H1 (cell line): ENCODE measurements around the gene CDNF. TPM values are rescaled to one million over a fixed set of nuclear protein-coding genes. Genes with fewer than 3 reads are reported as not detected.

ENCODE experiments used
- CTCF ChIA-PET: fragments of 300-600 bp; sonication (Branson Sonifier 250); formaldehyde crosslinking; loops from one replicate; lab custom pipeline; 2021; ENCODE audit not compliant: partially characterized antibody; lab: Charles Lee
- POLR2A ChIA-PET: fragments of 300-600 bp; sonication (Branson Sonifier 250); formaldehyde crosslinking; loops from one replicate; lab custom pipeline; 2021; ENCODE audit warnings: inconsistent platforms; ENCODE audit not compliant: partially characterized antibody; lab: Charles Lee
- DNase-seq, 2 experiments: peaks; one replicate each; pipeline versions ENCODE4 v3.0.0 to v3.0.0-alpha.2; 2010 to 2022; ENCODE audit warnings: low spot score in 2 of 2, low read depth in 1 of 2, mixed read lengths in 1 of 2
- FAIRE-seq: peaks from 2 replicates; lab custom pipeline; 2011; peaks lifted over from hg19 to GRCh38; lab: Jason Lieb, UNC
- H2AFZ ChIP-seq: 2 replicates; pipeline ENCODE4 v1.8.1; 2012; ENCODE audit warnings: low read length, inconsistent platforms
- H2AK5ac ChIP-seq: 2 replicates; pipeline ENCODE4 v1.6.1; 2013; ENCODE audit warnings: low read depth, low read length
- H2BK120ac ChIP-seq: replicated peaks from 2 replicates; pipeline ENCODE3; 2013; ENCODE audit warnings: low read depth, low read length, inconsistent platforms
- H2BK12ac ChIP-seq: 2 replicates; pipeline ENCODE4 v1.6.1; 2013; ENCODE audit warnings: low read depth, low read length
- H2BK15ac ChIP-seq: 2 replicates; pipeline ENCODE4 v1.6.1; 2013; ENCODE audit warnings: low read length
- H2BK20ac ChIP-seq: 2 replicates; pipeline ENCODE4 v1.6.1; 2013; ENCODE audit warnings: low read length
- H2BK5ac ChIP-seq: 2 replicates; pipeline ENCODE4 v1.6.1; 2013; ENCODE audit warnings: low read depth, low read length
- H3K14ac ChIP-seq: 2 replicates; pipeline ENCODE4 v1.6.1; 2013; ENCODE audit warnings: inconsistent platforms; ENCODE audit not compliant: insufficient read length
- H3K18ac ChIP-seq: 2 replicates; pipeline ENCODE4 v1.6.1; 2013; ENCODE audit warnings: low read length; ENCODE audit errors: extremely low read depth
- H3K23ac ChIP-seq: 2 replicates; pipeline ENCODE4 v1.6.1; 2013; ENCODE audit warnings: inconsistent platforms; ENCODE audit not compliant: insufficient read length
- H3K23me2 ChIP-seq: 2 replicates; pipeline ENCODE4 v1.6.1; 2013; ENCODE audit warnings: low read depth, low read length
- H3K27ac ChIP-seq: 2 replicates; pipeline ENCODE4 v1.6.1; 2011; ENCODE audit warnings: low read depth, low read length, inconsistent platforms
- H3K27me3 ChIP-seq, 4 experiments: replicated peaks in 1 of 4; 1 replicate in 1 of 4; 2 replicates in 3 of 4; pipeline versions ENCODE4 v1.6.1 to v1.8.1; 2011 to 2013; ENCODE audit warnings: low read length in 3 of 4, mild to moderate bottlenecking in 3 of 4, inconsistent platforms in 2 of 4, mixed read lengths in 2 of 4, moderate library complexity in 1 of 4; ENCODE audit not compliant: control insufficient read depth in 3 of 4, insufficient read depth in 3 of 4; ENCODE audit errors: extremely low read depth in 1 of 4
- H3K36me3 ChIP-seq, 4 experiments: 2 replicates each; pipeline versions ENCODE4 v1.6.1 to v1.8.1; 2011 to 2013; ENCODE audit warnings: mild to moderate bottlenecking in 4 of 4, low read length in 3 of 4, moderate library complexity in 2 of 4, control low read depth in 1 of 4, inconsistent platforms in 1 of 4; ENCODE audit not compliant: insufficient read depth in 4 of 4, control insufficient read depth in 2 of 4
- H3K4ac ChIP-seq: replicated peaks from 2 replicates; pipeline ENCODE3; 2013; ENCODE audit warnings: low read length, low read depth, mixed read lengths, inconsistent platforms; ENCODE audit not compliant: insufficient read length
- H3K4me1 ChIP-seq, 4 experiments: replicated peaks in 1 of 4; 1 replicate in 1 of 4; 2 replicates in 3 of 4; pipeline versions ENCODE4 v1.6.1 to v1.8.1; 2011 to 2013; ENCODE audit warnings: low read length in 3 of 4, inconsistent platforms in 2 of 4, mixed read lengths in 1 of 4; ENCODE audit not compliant: insufficient read depth in 4 of 4, control insufficient read depth in 3 of 4
- H3K4me2 ChIP-seq, 2 experiments: 2 replicates each; pipeline versions ENCODE4 v1.6.1 to v1.8.1; 2011 to 2013; ENCODE audit warnings: low read depth in 2 of 2, low read length in 2 of 2, control low read depth in 1 of 2, inconsistent platforms in 1 of 2, mild to moderate bottlenecking in 1 of 2; ENCODE audit not compliant: insufficient read depth in 1 of 2
- H3K4me3 ChIP-seq, 4 experiments: fragments of 200-600, 300-600 bp in 1 of 4; sonication (generic), shearing (Covaris generic), sonication (Bioruptor Twin) in 1 of 4; 2 replicates each; pipeline versions ENCODE4 v1.5.1 to v1.8.1; 2011 to 2016; ENCODE audit warnings: low read length in 4 of 4, low read depth in 3 of 4, control low read depth in 2 of 4, inconsistent platforms in 2 of 4, mild to moderate bottlenecking in 2 of 4, mixed read lengths in 1 of 4, moderate library complexity in 1 of 4; ENCODE audit not compliant: insufficient read depth in 2 of 4; ENCODE audit errors: extremely low read depth in 1 of 4
- H3K56ac ChIP-seq: replicated peaks from 2 replicates; pipeline ENCODE3; 2013; ENCODE audit warnings: low read depth, mild to moderate bottlenecking, mixed read lengths, low read length, inconsistent platforms; ENCODE audit not compliant: insufficient read length
- H3K79me1 ChIP-seq: 2 replicates; pipeline ENCODE4 v1.6.1; 2013; ENCODE audit warnings: low read depth, low read length, control low read depth
- H3K79me2 ChIP-seq, 2 experiments: 2 replicates each; pipeline versions ENCODE4 v1.6.1 to v1.8.1; 2012 to 2013; ENCODE audit warnings: low read length in 2 of 2, mild to moderate bottlenecking in 2 of 2, inconsistent platforms in 1 of 2; ENCODE audit not compliant: insufficient read depth in 2 of 2, control insufficient read depth in 1 of 2
- H3K9ac ChIP-seq, 4 experiments: replicated peaks in 1 of 4; 1 replicate in 1 of 4; 2 replicates in 3 of 4; pipeline versions ENCODE4 v1.6.1 to v1.8.1; 2011 to 2013; ENCODE audit warnings: low read depth in 3 of 4, low read length in 3 of 4, control low read depth in 2 of 4, mild to moderate bottlenecking in 2 of 4, moderate library complexity in 2 of 4, inconsistent platforms in 1 of 4; ENCODE audit errors: extremely low read depth in 1 of 4
- H3K9me3 ChIP-seq, 2 experiments: 2 replicates each; pipeline versions ENCODE4 v1.6.1 to v1.8.1; 2012 to 2013; ENCODE audit warnings: mild to moderate bottlenecking in 2 of 2, moderate library complexity in 2 of 2, control low read depth in 1 of 2, inconsistent platforms in 1 of 2, low read depth in 1 of 2, low read length in 1 of 2, mixed read lengths in 1 of 2; ENCODE audit not compliant: insufficient read depth in 2 of 2
- H4K20me1 ChIP-seq, 2 experiments: replicated peaks in 1 of 2; 2 replicates each; pipeline versions ENCODE3 to v1.8.1; 2011 to 2013; ENCODE audit warnings: inconsistent platforms in 2 of 2, low read length in 2 of 2, mild to moderate bottlenecking in 1 of 2; ENCODE audit not compliant: insufficient read depth in 2 of 2, control insufficient read depth in 1 of 2
- H4K5ac ChIP-seq: 2 replicates; pipeline ENCODE4 v1.6.1; 2013; ENCODE audit warnings: low read length, low read depth, mixed read lengths, inconsistent platforms; ENCODE audit not compliant: insufficient read length
- H4K8ac ChIP-seq: 2 replicates; pipeline ENCODE4 v1.8.0; 2013; ENCODE audit warnings: mild to moderate bottlenecking, moderate library complexity, low read length, inconsistent platforms; ENCODE audit not compliant: insufficient read depth; ENCODE audit errors: extremely low read depth
- H4K91ac ChIP-seq: replicated peaks from 2 replicates; pipeline ENCODE3; 2013; ENCODE audit warnings: low read length, mixed read lengths, inconsistent platforms; ENCODE audit not compliant: insufficient read length
- ASH2L ChIP-seq: fragments of 200-600, 300-600 bp; sonication (generic); IDR thresholded peaks from one replicate; pipeline ENCODE4 v1.7.1; 2017; ENCODE audit warnings: low read length
- CBX8 ChIP-seq: fragments of 300-800, 300-1000 bp; sonication (generic); IDR thresholded peaks from 2 replicates; pipeline ENCODE4 v1.7.1; 2016; ENCODE audit warnings: low read depth, low read length, borderline replicate concordance
- CHD2 ChIP-seq: IDR thresholded peaks from 2 replicates; pipeline ENCODE4 v1.6.1; 2012; ENCODE audit warnings: low read length, improper control_type of control experiment
- EGR1 ChIP-seq: IDR thresholded peaks from 2 replicates; pipeline ENCODE4 v1.6.1; 2011; ENCODE audit warnings: low read depth, low read length, borderline replicate concordance
- JUN ChIP-seq: IDR thresholded peaks from 2 replicates; pipeline ENCODE4 v1.6.1; 2011; ENCODE audit warnings: low read depth, mild to moderate bottlenecking, improper control_type of control experiment, low read length
- KDM1A ChIP-seq: fragments of 200-600, 300-600 bp; sonication (generic); IDR thresholded peaks from 2 replicates; pipeline ENCODE4 v1.7.1; 2016; ENCODE audit warnings: mild to moderate bottlenecking, low read length, borderline replicate concordance
- SIN3A ChIP-seq, 2 experiments: IDR thresholded peaks in 1 of 2; conservative IDR thresholded peaks in 1 of 2; 2 replicates each; pipeline ENCODE4 v1.6.1; 2011 to 2012; ENCODE audit warnings: low read length in 2 of 2, improper control_type of control experiment in 1 of 2, low read depth in 1 of 2, mild to moderate bottlenecking in 1 of 2
- TBP ChIP-seq: IDR thresholded peaks from 2 replicates; pipeline ENCODE4 v1.6.1; 2011; ENCODE audit warnings: low read depth, low read length, improper control_type of control experiment
- TCF12 ChIP-seq: IDR thresholded peaks from 2 replicates; pipeline ENCODE4 v1.6.1; 2011; ENCODE audit warnings: low read depth, mild to moderate bottlenecking, low read length
- WGBS, 2 experiments: shearing (Covaris generic) in 1 of 2; methylation state at CpG; one replicate each; pipeline versions ENCODE4 v1.1.6 to v1.1.7; 2013 to 2015; ENCODE audit warnings: low lambda C conversion rate in 2 of 2, mixed read lengths in 2 of 2, inconsistent platforms in 1 of 2, low coverage in 1 of 2, missing lambda C conversion rate in 1 of 2; ENCODE audit not compliant: insufficient replicate concordance in 2 of 2, insufficient coverage in 1 of 2, insufficient read length in 1 of 2; ENCODE audit errors: extremely low coverage in 1 of 2, missing lambda C conversion rate in 1 of 2; 5-methylcytosine and 5-hydroxymethylcytosine counted together
- polyA plus RNA-seq, 7 experiments: library from polyadenylated mRNA; depleted of rRNA in 3 of 7; stranded (reverse) in 5 of 7; unstranded in 2 of 7; fragments of >200 nt in 5 of 7; fragments of 200-250 nt in 2 of 7; gene quantifications; 1 replicate in 5 of 7; 2 replicates in 1 of 7; 4 replicates in 1 of 7; pipeline versions ENCODE4 v1.2.1 to v1.2.3, GENCODE V29; 2011 to 2013; ENCODE audit warnings: missing spikeins in 2 of 7, mixed read lengths in 2 of 7
- total RNA-seq: library from RNA; stranded (reverse); fragmentation: NEBNext Ultra II Directional; extraction: Animal tissue kit (Norgen Biotek cat#: 25700); gene quantifications from 2 replicates; pipeline ENCODE4 v1.2.1, GENCODE V29; 2021
- TF ChIP-seq, protein P1 (sequence below): IDR thresholded peaks from 2 replicates; pipeline ENCODE4 v1.6.1; 2012; ENCODE audit warnings: inconsistent platforms

The CDNF gene
- total and polyA plus RNA-seq, 2 of the 8 experiments (the other 6 are each of a cell fraction or from before 2014, with no cell fraction given), result 0.32 to 0.67 TPM

GRCh38 chr10:14878266-14879123 lies 40.7 kb upstream of the CDNF start, which contains the start of gene SUV39H2:
Gene SUV39H2, plus strand, starts transcription at chr10:14878866. Its CDS starts 23 bp downstream, at chr10:14878889.
- Histone ChIP-seq H3K4me2 (peak within 1 kb of the TSS; percentile 68 to 80), H3K18ac (peak within 1 kb of the TSS; percentile 97), H3K79me1 (no peaks in the 10 kb centered on the region; the same call in 1 of the 2 replicates), H2BK5ac (peak within 1 kb of the TSS; percentile 90), H2AFZ (0 out of 2 replicates have a peak within 1 kb of the TSS, but pooled peaks have one; percentile 60), H4K8ac (peak within 1 kb of the TSS; percentile 93; the same call in 1 of the 2 replicates), H3K27ac (peak within 1 kb of the TSS; percentile 92), H3K23ac (no peak within 1 kb of the TSS), H3K56ac (peak within 1 kb of the TSS; percentile 97), H2BK20ac (no peak within 1 kb of the TSS), H3K27me3 (no peaks in the 10 kb centered on the region), H4K20me1 (peaks cover 8 to 13% of the 10 kb centered on the region in 2 experiments), H2BK12ac (peak within 1 kb of the TSS; percentile 73; the same call in 1 of the 2 replicates), H3K9ac (peak within 1 kb of the TSS; percentile 92 to 99 (median 94)), H2BK15ac (no peak within 1 kb of the TSS), H3K23me2 (peaks cover 7% of the 10 kb centered on the region), H4K91ac (peak within 1 kb of the TSS; percentile 93), H3K4me1 (peaks cover 3 to 11% (median 7%) of the 10 kb centered on the region in 4 experiments; a peak in 6 of 7 replicates), H2BK120ac (peak within 1 kb of the TSS; percentile 21), H3K14ac (no peak within 1 kb of the TSS), H2AK5ac (no peak within 1 kb of the TSS), H4K5ac (peak within 1 kb of the TSS; percentile 94), H3K4ac (peak within 1 kb of the TSS; percentile 96), H3K36me3 (peaks cover 0 to 10% (median 1%) of the 10 kb centered on the region in 4 experiments; a peak in 3 of 8 replicates), H3K4me3 (peak within 1 kb of the TSS; percentile 79 to 93 (median 88)), H3K79me2 (peaks cover 9 to 50% of the 10 kb centered on the region in 2 experiments), H3K9me3 (no peaks in the 10 kb centered on the region)
- CTCF ChIA-PET, result interaction anchor here (0.8 to 3.3 kb wide), 6 partner anchors 11 to 221 kb away, joined by 3 to 19 read pairs (median 4); no protein-coding TSS in a partner anchor
- DNase-seq, result peak; percentile 87 to 98
- POLR2A ChIA-PET, result interaction anchor here (0.5 to 2.3 kb wide), 23 partner anchors 10 to 693 kb away, joined by 3 to 32 read pairs (median 4); partner anchors contain the start of genes CDNF, DCLRE1C, HSPA14 and MEIG1
- FAIRE-seq, result no peak
- 2% methylated on average over 79 of the region's 102 CpGs; no CpG with 5 or more reads in 1 of the 2 experiments for WGBS, 2 experiments
- TF ChIP-seq CBX8 (no peak), EGR1 (no peak), TBP (peak; percentile 64), SIN3A (conservative IDR thresholded peaks at IDR 0.05 in 1 of 2, IDR thresholded peaks at IDR 0.05 in 1 of 2; ENCODE audit: low read depth in 1 of 2, low read length in 2 of 2) (peak; percentile 40 to 75; a peak in 1 of 4 replicates), JUN (no peak), CHD2 (peak; percentile 63), TCF12 (no peak), KDM1A (no peak), ASH2L (peak; percentile 92)
- TF ChIP-seq, protein P1, sequence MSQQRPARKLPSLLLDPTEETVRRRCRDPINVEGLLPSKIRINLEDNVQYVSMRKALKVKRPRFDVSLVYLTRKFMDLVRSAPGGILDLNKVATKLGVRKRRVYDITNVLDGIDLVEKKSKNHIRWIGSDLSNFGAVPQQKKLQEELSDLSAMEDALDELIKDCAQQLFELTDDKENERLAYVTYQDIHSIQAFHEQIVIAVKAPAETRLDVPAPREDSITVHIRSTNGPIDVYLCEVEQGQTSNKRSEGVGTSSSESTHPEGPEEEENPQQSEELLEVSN, result peak; percentile 72; the same call in 1 of the 2 replicates
